C4-2B (cell line): ENCODE measurements around the gene PAGR1.

Experiments
- H3K27ac ChIP-seq: fragments of 450-650 bp; 2 replicates; pipeline ENCODE4 v1.5.1; 2017
- CTCF ChIP-seq: fragments of 450-650 bp; conservative IDR thresholded peaks from 2 replicates; pipeline ENCODE4 v1.5.1; 2017; ENCODE audit warnings: mild to moderate bottlenecking
- ZFX ChIP-seq: fragments of 450-650 bp; IDR thresholded peaks from 2 replicates; pipeline ENCODE4 v1.6.1; 2017

The PAGR1 gene

GRCh38 chr16:29809031-29809747, 6.8 kb upstream of the PAGR1 start:
- TF ChIP-seq ZFX (no peak), CTCF (no peak)
- H3K27ac ChIP-seq = peak overlapping the region; percentile 96

- TF ChIP-seq CTCF = no peak
- no peak for TF ChIP-seq ZFX
- peak overlapping the region; percentile 96 for H3K27ac ChIP-seq
Measured at GRCh38 chr16:29809850-29810698, 5.9 kb upstream of the PAGR1 start.

GRCh38 chr16:29810699-29811169, 5.2 kb upstream of the PAGR1 start:
- peak overlapping the region; percentile 96 for H3K27ac ChIP-seq
- no peak for TF ChIP-seq CTCF
- no peak for TF ChIP-seq ZFX

GRCh38 chr16:29811170-29811895, 4.6 kb upstream of the PAGR1 start:
- TF ChIP-seq CTCF = no peak
- no peak for TF ChIP-seq ZFX
- peak overlapping the region; percentile 96 for H3K27ac ChIP-seq

GRCh38 chr16:29811896-29812665, 3.9 kb upstream of the PAGR1 start, which contains the start of gene PRRT2:
TSS of gene PRRT2 (plus strand) at chr16:29812193. CDS start at chr16:29813055, 862 bp downstream.
- TF ChIP-seq CTCF = no peak
- TF ChIP-seq ZFX = no peak
- H3K27ac ChIP-seq = peak within 1 kb of the TSS; percentile 96

- TF ChIP-seq ZFX (no peak), CTCF (no peak)
- no peak overlapping the region for H3K27ac ChIP-seq
Measured at GRCh38 chr16:29812754-29813643, 3.0 kb upstream of the PAGR1 start.
